Liver (tissue), 3 donors: ENCODE measurements around the gene CTNNA2.

Experiments used
- FOXA1 ChIP-seq: IDR thresholded peaks from 2 replicates; pipeline ENCODE4 v1.6.1; 2016; ENCODE audit warnings: antibody characterized with exemption
- FOXA2 ChIP-seq: IDR thresholded peaks from 2 replicates; pipeline ENCODE4 v1.6.1; 2016; ENCODE audit warnings: antibody characterized with exemption
- GABPA ChIP-seq, 2 donors: IDR thresholded peaks in 1 of 2; conservative IDR thresholded peaks in 1 of 2; 2 replicates each; pipeline ENCODE4 v1.6.1; 2016; ENCODE audit warnings: antibody characterized with exemption in 2 of 2, mild to moderate bottlenecking in 1 of 2, moderate library complexity in 1 of 2
- HNF4A ChIP-seq, 2 donors: conservative IDR thresholded peaks; 2 replicates each; pipeline ENCODE4 v1.6.1; 2016; ENCODE audit warnings: antibody characterized with exemption in 2 of 2, mild to moderate bottlenecking in 2 of 2
- JUND ChIP-seq, 2 donors: IDR thresholded peaks; 2 replicates each; pipeline ENCODE4 v1.6.1; 2016; ENCODE audit warnings: antibody characterized with exemption in 2 of 2
- RAD21 ChIP-seq, 2 donors: IDR thresholded peaks; 2 replicates each; pipeline ENCODE4 v1.6.1; 2016; ENCODE audit warnings: antibody characterized with exemption in 2 of 2, mild to moderate bottlenecking in 2 of 2
- RXRA ChIP-seq, 2 donors: IDR thresholded peaks; 2 replicates each; pipeline ENCODE4 v1.6.1; 2017 to 2018; ENCODE audit warnings: antibody characterized with exemption in 2 of 2, mild to moderate bottlenecking in 1 of 2
- SP1 ChIP-seq: IDR thresholded peaks from 2 replicates; pipeline ENCODE4 v1.6.1; 2018; ENCODE audit warnings: antibody characterized with exemption, mild to moderate bottlenecking
- TAF1 ChIP-seq: conservative IDR thresholded peaks from 2 replicates; pipeline ENCODE4 v1.6.1; 2016; ENCODE audit warnings: antibody characterized with exemption, mild to moderate bottlenecking
- YY1 ChIP-seq: IDR thresholded peaks from 2 replicates; pipeline ENCODE4 v1.6.1; 2016; ENCODE audit warnings: antibody characterized with exemption, mild to moderate bottlenecking
- TF ChIP-seq, protein P1 (sequence below): fragments of 150-350 bp; IDR thresholded peaks from 2 replicates; pipeline ENCODE4 v1.5.1; 2017; ENCODE audit warnings: improper control_type of control experiment, low read depth, low read length; ENCODE audit not compliant: missing input control
- TF ChIP-seq, protein P2 (sequence below): IDR thresholded peaks from 2 replicates; pipeline ENCODE4 v1.6.1; 2016; ENCODE audit warnings: antibody characterized with exemption
- TF ChIP-seq, protein P3 (sequence below): IDR thresholded peaks from 2 replicates; pipeline ENCODE4 v1.6.1; 2016; ENCODE audit warnings: antibody characterized with exemption, mild to moderate bottlenecking
- TF ChIP-seq, protein P4 (sequence below): IDR thresholded peaks from 2 replicates; pipeline ENCODE4 v1.6.1; 2016; ENCODE audit warnings: antibody characterized with exemption
- donor health status: healthy.
- donor health status: healthy.

DNA sequence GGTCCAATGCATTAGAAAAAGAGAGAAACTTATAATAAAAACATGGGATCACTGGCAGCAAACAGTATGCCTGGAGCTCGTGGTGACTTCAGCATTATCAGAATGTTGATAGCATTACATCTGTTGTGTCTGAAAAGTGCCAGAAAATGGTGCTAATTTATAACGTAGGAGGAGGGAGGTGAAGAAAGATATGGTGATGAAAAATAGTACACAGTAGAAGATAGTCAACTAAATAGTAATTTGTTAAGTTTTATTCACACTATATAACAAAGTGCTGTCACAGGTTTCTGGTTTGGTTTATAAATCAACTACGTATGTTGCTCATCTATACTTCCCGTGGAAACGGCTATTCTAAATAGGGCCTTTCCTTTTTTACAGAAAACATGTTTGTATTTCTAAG, 674.3 kb downstream of the CTNNA2 start:
- TF ChIP-seq, protein P1, sequence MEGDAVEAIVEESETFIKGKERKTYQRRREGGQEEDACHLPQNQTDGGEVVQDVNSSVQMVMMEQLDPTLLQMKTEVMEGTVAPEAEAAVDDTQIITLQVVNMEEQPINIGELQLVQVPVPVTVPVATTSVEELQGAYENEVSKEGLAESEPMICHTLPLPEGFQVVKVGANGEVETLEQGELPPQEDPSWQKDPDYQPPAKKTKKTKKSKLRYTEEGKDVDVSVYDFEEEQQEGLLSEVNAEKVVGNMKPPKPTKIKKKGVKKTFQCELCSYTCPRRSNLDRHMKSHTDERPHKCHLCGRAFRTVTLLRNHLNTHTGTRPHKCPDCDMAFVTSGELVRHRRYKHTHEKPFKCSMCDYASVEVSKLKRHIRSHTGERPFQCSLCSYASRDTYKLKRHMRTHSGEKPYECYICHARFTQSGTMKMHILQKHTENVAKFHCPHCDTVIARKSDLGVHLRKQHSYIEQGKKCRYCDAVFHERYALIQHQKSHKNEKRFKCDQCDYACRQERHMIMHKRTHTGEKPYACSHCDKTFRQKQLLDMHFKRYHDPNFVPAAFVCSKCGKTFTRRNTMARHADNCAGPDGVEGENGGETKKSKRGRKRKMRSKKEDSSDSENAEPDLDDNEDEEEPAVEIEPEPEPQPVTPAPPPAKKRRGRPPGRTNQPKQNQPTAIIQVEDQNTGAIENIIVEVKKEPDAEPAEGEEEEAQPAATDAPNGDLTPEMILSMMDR, result no peak
- no peak for TF ChIP-seq FOXA1
- no peak for TF ChIP-seq HNF4A (conservative IDR thresholded peaks at IDR 0.05)
- TF ChIP-seq SP1, result no peak
- TF ChIP-seq YY1, result no peak
- no peak for TF ChIP-seq TAF1
- no peak for TF ChIP-seq FOXA2
- TF ChIP-seq, protein P2, sequence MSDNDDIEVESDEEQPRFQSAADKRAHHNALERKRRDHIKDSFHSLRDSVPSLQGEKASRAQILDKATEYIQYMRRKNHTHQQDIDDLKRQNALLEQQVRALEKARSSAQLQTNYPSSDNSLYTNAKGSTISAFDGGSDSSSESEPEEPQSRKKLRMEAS, result no peak
- TF ChIP-seq, protein P3, sequence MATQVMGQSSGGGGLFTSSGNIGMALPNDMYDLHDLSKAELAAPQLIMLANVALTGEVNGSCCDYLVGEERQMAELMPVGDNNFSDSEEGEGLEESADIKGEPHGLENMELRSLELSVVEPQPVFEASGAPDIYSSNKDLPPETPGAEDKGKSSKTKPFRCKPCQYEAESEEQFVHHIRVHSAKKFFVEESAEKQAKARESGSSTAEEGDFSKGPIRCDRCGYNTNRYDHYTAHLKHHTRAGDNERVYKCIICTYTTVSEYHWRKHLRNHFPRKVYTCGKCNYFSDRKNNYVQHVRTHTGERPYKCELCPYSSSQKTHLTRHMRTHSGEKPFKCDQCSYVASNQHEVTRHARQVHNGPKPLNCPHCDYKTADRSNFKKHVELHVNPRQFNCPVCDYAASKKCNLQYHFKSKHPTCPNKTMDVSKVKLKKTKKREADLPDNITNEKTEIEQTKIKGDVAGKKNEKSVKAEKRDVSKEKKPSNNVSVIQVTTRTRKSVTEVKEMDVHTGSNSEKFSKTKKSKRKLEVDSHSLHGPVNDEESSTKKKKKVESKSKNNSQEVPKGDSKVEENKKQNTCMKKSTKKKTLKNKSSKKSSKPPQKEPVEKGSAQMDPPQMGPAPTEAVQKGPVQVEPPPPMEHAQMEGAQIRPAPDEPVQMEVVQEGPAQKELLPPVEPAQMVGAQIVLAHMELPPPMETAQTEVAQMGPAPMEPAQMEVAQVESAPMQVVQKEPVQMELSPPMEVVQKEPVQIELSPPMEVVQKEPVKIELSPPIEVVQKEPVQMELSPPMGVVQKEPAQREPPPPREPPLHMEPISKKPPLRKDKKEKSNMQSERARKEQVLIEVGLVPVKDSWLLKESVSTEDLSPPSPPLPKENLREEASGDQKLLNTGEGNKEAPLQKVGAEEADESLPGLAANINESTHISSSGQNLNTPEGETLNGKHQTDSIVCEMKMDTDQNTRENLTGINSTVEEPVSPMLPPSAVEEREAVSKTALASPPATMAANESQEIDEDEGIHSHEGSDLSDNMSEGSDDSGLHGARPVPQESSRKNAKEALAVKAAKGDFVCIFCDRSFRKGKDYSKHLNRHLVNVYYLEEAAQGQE, result no peak
- no peak for TF ChIP-seq RXRA (IDR thresholded peaks at IDR 0.05)
- no peak for TF ChIP-seq JUND (IDR thresholded peaks at IDR 0.05)
- TF ChIP-seq GABPA (IDR thresholded peaks at IDR 0.05 in 1 of 2, conservative IDR thresholded peaks at IDR 0.05 in 1 of 2), result no peak
- TF ChIP-seq, protein P4, sequence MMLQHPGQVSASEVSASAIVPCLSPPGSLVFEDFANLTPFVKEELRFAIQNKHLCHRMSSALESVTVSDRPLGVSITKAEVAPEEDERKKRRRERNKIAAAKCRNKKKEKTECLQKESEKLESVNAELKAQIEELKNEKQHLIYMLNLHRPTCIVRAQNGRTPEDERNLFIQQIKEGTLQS, result no peak
- no peak for TF ChIP-seq RAD21 (IDR thresholded peaks at IDR 0.05)
